Retina (tissue), 1 donor: ENCODE measurements around the gene SMIM41.

Experiments used
- DNase-seq: peaks from one replicate; pipeline ENCODE4 v3.0.0-alpha.2; 2016

The SMIM41 gene

DNA sequence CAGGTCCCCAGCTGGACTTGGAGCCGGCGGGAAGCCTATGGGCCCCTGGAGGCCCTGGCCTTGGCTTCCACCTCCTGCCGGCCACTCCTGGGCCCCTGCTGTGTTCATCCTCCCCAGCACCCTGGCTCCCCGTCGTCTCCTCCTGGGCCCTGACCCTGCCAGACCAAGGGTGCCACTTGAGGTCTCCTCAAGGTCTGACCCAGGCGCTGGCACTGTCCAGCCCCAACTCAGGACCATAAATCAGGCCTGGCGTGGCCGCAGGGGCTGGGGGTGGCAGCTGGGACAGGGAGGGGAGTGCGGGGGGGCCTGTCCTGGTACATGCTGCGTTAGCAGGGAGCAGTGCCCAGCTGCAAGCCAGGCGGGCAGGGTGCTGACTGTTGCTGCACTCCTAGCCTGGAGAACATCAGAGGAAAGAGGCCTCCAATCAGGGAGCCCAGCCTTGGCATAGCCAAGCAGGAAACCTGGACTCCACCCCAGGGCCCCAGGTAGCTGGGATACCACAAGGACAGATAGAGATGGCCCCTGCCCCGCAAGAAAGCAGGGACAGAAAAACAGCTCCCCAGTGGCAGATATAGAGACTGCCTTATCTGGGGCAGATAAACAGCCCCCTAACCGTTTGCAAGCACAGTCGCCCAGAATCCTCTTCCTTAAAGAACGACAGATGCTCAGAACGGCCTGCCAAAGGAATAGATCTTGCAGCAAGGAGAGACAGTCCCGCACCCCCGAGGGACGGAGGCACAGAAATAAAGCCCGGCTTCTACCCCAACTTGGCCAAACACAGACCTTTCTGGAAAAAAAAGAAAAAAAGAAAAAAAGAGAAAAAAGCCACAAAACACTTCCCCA, 16.2 kb upstream of the SMIM41 start:
- DNase-seq, result no peak

GRCh38 chr12:52063981-52064649, 15.4 kb upstream of the SMIM41 start:
- DNase-seq, result no peak

DNA sequence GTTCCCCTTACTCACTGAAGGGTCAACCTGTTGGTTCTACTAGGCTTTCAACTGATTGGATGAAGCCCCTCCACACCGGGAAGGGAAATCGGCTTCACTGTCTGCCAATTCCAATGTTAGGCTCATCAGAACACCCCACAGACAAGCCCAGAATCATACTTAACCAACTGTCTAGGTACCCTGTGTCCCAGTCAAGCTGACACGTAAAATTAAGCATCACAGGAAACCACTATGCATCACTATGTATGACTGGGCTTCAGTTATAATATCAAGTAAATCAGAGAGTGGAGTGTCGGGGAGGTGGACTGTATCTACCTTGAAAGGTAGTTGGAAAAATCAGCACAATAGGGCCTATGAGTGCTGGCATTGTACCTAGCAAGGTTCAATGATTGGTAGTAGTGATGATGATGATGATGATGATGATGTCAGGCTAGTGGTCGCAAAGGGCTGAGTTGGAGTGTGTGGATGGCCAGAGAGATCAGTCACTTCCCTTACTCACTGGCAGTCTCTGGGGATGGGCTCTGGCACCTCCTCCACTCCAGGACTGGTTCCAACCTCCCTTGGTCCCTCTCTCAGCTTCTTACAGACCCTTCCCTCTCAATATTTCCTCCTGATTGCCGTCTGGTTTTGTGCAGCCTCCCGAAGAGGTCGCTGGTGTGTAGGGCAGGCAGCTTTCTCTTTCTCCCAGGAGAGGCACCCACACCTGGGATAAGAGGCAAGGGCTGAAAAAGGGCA, 13.0 kb upstream of the SMIM41 start:
- no peak for DNase-seq

GRCh38 chr12:52067081-52067374, 12.5 kb upstream of the SMIM41 start:
- no peak for DNase-seq

DNA sequence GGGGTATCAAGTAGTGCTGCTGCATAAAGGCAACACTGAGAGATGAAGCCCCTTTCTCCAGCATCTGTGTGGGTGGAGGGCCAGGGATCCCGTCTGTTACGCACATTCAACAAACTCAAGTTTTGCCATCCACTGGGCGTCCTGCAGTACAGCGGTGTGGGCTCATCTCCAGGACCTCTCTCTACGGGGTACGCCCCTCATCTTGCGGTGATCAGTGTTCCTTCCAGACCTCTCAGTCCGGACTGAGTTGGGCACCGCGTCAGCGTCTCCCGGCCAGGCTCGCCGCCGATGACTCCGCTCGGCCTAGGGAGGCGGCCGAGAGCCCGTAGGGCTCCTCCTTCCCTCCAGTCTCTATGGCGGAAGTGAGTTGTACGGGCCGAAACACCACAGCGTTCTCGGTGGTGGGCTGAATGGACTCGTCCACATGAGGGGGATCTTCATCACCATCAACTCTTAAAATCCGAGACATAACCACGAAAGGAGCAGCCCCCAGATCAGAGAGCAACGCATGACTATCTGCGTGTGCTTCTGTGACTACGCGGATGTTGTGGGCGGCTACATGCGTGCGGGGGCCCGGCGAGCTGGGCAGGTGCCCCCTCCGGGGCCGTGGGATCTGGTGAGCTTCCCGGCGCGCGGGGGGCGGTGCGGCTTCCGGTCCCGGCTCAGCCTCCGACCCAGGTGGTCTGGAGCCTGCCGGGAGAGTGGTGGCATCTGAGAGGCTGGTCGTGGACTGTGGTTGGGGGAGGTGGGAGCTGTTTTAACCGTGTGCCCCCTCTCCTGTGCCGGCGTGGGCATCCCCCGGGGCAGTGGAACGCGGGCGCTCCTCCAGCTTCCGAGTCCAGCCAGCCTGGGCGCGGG, 9.9 kb upstream of the SMIM41 start, which contains the start of gene ATG101:
Gene ATG101, plus strand, starts transcription at position 652 of the 858 bp plus-strand sequence. CDS start 3,673 bp downstream, outside the sequence.
- DNase-seq, result peak; percentile 99

- no peak for DNase-seq
Measured at GRCh38 chr12:52070185-52070925, 9.1 kb upstream of the SMIM41 start.

- no peak for DNase-seq
Measured at GRCh38 chr12:52073531-52074381, 5.7 kb upstream of the SMIM41 start.

GRCh38 chr12:52074971-52075724, 4.4 kb upstream of the SMIM41 start:
- DNase-seq, result no peak

- no peak for DNase-seq
Measured at GRCh38 chr12:52076811-52077210, 2.7 kb upstream of the SMIM41 start.

DNA sequence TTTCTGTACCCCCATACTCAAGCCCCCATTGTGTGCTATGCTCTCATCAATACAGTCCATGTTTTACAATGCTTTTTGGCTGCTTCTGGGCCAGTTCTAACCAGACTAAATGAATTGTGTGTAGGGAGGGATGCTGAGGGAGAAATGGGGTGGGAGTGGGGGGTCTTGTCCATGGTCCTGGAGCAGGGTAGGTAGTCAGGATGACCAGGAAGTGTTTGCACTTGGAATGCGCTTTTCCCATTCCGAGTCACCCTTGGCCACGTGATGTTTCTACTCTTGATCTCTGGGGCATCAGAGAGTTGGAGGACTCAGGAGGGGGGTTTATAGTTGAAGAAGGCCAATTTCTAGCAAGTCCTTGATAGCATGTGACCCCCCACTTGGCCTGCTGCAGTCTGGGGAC, 1.2 kb upstream of the SMIM41 start:
- no peak for DNase-seq

GRCh38 chr12:52080403-52081251, 1.1 kb downstream of the SMIM41 start:
- DNase-seq, result no peak

GRCh38 chr12:52081263-52081733, 1.8 kb downstream of the SMIM41 start:
- DNase-seq, result no peak

- no peak for DNase-seq
Measured at GRCh38 chr12:52082026-52082668, 2.6 kb downstream of the SMIM41 start.

- DNase-seq, result no peak
Measured at GRCh38 chr12:52082669-52082987, 3.1 kb downstream of the SMIM41 start.

GRCh38 chr12:52082988-52083637, 3.6 kb downstream of the SMIM41 start:
- DNase-seq, result peak; percentile 79

- DNase-seq, result no peak
Measured at GRCh38 chr12:52083638-52083996, 4.1 kb downstream of the SMIM41 start.

DNA sequence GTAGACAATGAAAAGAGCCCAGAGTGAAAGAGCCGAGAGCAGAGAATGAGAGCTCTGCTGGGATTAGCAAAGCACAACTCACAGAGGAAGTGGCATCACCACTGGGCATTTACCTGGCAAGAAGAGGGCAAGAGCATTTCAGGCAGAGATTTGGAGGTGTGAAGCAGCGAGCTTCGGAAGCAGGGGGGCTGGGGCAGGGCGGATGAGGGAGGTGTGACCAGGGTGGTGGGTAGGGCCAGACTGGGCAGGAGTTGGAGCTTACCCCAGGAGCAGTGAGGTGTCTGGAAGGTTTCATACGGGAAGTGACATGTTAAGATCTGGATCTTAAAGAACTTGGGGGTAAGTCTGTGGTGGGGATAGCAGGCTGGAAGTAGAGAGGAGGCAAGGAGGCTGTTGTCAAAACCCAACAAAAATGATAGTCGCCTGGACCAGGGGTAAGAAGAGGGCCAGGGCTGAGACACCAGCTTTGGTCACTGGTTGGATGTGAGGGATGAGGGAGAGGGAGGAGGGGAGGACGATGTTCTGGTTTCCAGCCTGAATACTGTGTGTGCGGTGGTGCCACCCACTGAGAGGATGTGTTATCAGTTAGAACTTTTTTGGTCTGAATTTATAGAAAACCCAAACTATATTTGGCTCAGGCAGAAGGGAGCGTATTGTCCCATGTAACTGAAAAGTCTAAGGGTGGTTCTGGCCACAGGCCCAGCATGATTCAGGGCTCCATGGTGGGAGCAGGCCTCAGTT, 5.2 kb downstream of the SMIM41 start:
- no peak for DNase-seq
